Amniotic stem cell (primary cell): ENCODE results near the gene TMEM95.

Experiments used
- DNase-seq: peaks from one replicate; lab custom pipeline; 2025; lab: John Stamatoyannopoulos, UW

TMEM95 gene

DNA sequence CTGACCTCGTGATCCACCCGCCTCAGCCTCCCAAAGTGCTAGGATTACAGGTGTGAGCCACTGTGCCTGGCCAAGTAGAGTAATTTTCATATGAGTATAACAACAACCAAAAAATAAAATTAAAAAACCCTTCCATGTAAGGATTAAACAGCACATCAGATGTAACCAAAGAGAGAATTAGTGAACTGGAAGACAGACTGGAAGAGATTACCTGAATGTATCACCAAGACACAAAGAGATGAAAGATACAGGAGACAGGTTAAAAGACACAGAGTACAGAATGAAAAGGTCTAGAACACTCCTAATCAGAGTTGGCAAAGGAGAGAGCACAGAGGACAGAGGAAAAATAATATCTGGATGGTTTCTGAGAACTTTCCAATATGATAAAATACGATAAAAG lies 24.2 kb downstream of the TMEM95 start:
- no peak for DNase-seq

- no peak for DNase-seq
Measured at GRCh38 chr17:7380321-7380720, 25.4 kb downstream of the TMEM95 start.

DNA sequence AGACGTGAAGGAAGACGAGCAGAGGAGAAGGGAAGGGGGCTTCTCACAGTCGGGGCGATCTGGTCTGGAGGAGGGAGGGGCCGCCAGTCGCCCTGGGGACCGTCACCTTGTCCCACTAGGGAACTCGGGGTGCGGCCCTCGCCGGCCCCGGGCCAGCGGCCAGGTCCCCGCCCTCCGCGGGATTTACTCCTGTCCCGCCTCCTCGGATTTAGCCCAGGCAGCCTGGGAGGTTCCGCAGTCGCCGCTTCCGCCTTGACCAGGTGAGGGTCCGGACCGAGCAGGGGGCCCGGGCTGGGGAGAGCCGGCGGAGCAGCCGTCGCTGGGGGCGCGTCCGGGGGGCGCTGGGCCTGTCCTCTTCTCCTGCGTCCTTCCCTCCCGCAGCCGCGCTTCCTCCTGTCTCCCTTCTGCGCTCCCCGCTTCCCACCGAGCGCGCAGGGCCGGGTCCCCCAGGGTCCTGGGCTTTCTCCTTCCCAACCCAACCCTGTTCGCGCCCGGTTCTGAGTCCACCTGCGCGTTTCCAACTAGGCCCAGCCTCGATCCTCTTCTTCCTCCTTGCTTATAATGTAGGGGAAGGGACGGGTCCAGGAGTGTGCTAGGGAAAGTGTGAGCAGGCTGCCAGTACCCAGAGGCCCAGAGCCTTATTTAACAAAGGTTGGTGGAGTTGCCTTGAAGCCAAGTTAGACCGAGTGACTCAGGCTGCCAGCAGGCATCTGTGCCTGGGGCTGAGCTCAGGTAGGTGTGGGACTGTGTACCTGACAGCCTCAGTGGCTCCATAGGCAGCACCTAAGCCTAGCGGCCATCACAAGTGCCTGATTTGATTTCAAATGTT lies 26.1 kb downstream of the TMEM95 start, which contains the start of gene TNK1:
TSS of gene TNK1 (plus strand) at position 235 of the 829 bp plus-strand sequence. CDS start 1,838 bp downstream, outside the sequence.
- DNase-seq, result no peak

GRCh38 chr17:7382901-7383300 lies 27.9 kb downstream of the TMEM95 start:
- no peak for DNase-seq

GRCh38 chr17:7383371-7383741 lies 28.4 kb downstream of the TMEM95 start:
- DNase-seq, result no peak

GRCh38 chr17:7383742-7384488 lies 29.0 kb downstream of the TMEM95 start:
- no peak for DNase-seq

DNA sequence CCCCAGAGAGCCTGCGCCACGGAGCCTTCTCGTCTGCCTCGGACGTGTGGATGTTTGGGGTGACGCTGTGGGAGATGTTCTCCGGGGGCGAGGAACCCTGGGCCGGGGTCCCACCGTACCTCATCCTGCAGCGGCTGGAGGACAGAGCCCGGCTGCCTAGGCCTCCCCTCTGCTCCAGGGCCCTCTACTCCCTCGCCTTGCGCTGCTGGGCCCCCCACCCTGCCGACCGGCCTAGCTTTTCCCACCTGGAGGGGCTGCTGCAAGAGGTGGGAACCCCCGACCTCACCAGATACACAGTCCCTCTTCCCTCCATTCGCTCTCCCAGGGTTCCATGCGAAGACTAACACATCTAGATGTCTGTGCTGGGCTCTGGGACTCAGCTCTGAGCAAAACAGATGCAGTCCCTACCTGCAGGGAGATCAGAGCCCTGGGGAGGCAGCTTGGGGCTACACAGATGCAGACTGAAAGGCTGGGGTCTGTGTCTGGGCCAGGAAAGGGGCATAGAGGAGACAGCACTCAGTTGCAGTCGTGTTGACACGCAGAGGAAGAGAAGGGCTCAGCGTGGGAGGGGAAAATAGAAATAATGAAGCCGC lies 29.6 kb downstream of the TMEM95 start:
- no peak for DNase-seq

- no peak for DNase-seq
Measured at GRCh38 chr17:7388856-7389255, 33.9 kb downstream of the TMEM95 start.

GRCh38 chr17:7389924-7390910 lies 35.3 kb downstream of the TMEM95 start:
- no peak for DNase-seq

GRCh38 chr17:7391307-7391706 lies 36.4 kb downstream of the TMEM95 start:
- no peak for DNase-seq

DNA sequence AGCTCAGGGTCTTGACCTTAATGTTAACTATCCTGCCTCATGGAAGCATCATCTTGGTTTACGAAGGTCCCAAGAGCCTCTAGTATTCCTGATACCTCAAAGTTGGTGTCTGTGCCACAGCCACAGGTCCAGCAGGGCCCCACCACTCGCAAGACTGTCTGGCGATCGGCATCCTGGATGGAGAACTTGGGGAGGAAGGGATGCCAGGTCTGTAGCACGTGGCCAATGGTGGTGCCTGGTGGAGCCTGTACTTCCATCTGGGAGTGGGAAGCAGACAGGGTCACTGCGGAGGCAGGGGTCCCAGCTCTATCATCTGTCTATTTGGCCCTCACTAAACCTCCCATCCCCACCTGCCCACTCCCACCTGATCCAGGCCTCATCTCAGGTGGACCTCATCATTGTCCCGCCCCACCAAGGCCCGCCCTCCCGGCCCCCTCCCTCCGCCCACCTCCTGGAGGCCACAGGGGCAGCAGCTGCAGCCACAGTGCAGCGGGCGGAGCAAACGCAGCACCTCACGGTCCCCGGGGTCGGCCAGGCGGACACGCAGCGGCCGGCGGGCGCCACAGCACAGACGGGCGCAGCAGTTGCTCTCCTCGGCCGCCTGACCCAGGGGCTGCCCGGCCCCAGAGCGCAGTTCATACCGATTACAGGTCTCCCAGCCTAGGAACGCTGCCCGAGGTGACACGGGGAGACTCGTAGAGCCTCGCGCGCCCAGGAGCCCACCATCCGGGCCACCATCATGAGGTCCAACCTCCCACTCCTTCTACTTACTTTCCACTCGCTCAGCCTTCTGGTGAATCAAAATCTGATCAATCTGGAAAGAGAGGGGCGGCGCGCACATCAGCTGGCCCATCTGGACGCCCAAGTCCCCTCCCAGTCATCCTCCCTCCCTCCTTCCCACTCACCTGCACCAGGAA lies 38.0 kb downstream of the TMEM95 start:
- DNase-seq, result no peak

GRCh38 chr17:7393613-7394451 lies 38.9 kb downstream of the TMEM95 start:
- no peak for DNase-seq

DNA sequence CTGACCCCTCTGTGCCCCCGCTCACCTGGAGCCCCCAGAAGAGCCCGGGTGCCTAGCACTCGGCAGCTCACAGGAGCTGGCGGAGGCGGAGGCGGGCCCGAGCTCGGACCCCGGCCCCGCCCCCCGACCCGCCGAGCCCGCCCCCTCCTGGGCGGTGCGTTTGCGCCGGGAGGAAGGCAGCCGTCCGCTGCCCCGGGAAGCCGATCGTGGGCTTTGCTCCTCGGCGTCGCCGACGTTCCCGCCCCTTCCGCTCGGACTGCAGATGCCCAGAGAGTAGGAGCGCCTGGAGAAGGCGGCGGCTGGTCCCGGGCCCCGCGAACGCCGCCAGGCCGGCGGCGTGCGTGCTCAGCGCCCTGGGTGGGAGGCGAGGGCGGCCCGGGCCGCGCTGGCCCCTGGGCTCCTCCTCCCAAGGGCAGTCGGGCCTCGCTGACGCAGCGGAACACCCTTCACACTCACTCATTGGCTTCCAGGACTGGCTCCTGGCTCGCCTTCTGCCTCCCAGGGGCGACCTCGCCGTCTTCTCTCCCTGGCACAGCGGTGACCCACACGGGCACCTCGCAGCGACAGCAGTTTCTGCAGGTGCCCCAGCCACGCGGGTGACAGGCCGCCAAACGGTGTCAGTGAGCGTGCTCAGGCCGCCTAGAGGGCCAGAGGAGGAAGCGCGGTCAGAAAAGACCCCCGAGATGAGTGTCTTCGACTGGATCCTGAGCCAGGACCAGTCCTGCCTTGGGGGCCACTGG lies 39.7 kb downstream of the TMEM95 start, which contains the start of gene PLSCR3:
TSS of gene PLSCR3 (minus strand) at position 74 of the 740 bp plus-strand sequence. CDS start 415 bp downstream, outside the sequence.
- DNase-seq, result peak; percentile 78

- no peak for DNase-seq
Measured at GRCh38 chr17:7396147-7396546, 41.2 kb downstream of the TMEM95 start.

- no peak for DNase-seq
Measured at GRCh38 chr17:7398612-7399011, 43.7 kb downstream of the TMEM95 start.

DNA sequence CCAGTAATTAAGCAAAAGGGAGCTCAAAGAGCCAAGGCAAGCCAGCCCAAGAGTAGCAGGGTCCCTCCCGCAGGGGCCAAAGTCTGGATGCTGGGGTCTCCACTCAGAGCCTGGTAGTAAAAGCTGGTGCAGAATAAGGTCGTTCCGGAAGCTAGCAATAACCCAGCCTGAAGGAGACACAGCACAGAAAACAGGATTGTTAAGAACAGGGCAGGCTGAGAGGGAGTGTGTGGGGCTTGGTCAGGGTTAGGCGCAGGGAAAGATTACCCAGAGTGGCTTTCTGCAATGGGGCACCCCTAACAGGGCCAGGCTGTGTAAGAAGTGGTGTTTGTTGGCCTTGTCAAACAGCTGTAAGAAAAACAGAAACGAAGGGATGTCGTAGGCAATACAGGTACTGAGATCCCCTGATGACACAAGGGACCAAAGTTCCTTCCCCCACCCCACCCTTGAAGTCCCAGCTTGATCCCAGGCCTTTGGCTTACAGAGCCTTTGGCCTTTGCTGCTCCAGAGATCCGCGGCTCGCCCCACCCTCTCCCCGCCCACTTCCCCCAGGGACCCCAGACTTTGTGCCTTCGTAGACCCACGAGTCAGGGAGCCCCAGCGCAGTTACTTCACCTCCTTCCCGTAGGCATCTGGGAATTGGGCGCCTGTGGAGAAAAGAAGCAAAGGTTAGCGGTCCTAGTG lies 48.2 kb downstream of the TMEM95 start:
- no peak for DNase-seq

DNA sequence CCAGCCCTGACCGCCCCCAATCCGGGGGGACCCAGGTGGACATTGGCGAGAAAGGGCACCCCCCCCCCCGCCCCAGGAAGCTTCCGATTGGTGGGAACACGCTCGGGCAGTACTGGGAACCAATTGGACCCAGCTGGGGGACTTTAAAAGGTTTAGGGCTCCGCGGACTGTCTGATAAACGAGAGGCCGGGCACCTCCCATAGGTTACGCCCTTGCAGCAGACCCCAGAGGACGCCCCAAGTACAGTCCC lies 48.7 kb downstream of the TMEM95 start:
- DNase-seq, result no peak

DNA sequence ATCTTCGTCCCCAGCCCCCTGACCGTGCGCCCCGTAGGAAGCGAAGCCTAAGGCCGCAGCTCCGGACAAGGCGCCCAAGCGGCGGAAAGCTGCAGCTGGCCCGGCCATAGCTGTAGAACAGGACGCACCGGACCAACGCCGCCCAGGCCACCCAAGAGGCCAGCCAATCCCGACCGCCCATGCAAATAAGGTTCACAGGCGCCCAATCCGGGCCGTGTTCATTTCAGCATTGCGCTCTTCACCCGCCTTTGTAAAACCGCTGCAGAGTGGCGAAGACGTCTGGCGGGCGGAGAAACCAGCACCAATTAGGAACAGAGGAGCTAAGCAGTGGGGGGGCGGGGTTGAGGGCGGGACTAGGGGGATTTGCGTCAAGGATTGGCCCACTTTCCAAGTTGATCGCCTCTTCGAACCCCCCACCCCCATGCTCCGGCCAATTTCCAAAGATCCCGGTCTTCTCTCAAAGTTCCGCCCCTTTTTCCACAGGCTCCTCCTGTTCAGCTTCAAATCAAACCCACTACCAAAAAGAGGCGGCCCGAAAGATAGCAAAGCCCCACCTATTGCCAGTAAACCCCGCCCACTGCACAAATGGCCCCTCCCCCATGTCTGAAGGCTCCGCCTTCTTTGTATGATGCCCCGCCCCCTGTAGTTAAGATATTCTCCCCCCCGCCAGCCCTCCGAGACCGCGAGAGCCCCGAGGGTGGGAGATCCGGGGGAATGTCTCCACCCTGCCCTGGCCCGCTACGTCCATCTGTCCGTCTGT lies 49.2 kb downstream of the TMEM95 start, which contains the start of gene TMEM256:
TSS of gene TMEM256 (minus strand) at position 121 of the 760 bp plus-strand sequence. CDS start at position 108, 13 bp downstream.
- DNase-seq, result peak; percentile 99
